SK-N-SH treated with all-trans-retinoic acid at 6 μM for 48 hours (cell line): Measurements from ENCODE around the gene IFI27.
A peak's percentile ranks its signal among the peaks of the same experiment; 100 is the strongest.
"Not testable (repeated sequence)": the region's sequence is repeated elsewhere in the genome, so short reads cannot be mapped to it uniquely, and the experiment has no call there.

Experiments
- ATAC-seq: fragments of 200-7000 bp; cut with Tn5 transposase; 3 replicates; pipeline ENCODE4 v1.9.1; 2020; ENCODE audit warnings: mild to moderate bottlenecking, moderate library complexity
- ARNTL ChIP-seq: fragments of 450-650 bp; formaldehyde crosslinking; IDR thresholded peaks from 2 replicates; pipeline ENCODE4 v1.5.0; 2020; ENCODE audit warnings: low read depth, mild to moderate bottlenecking, moderate library complexity, borderline replicate concordance
- BACH2 ChIP-seq: fragments of 250-450 bp; sonication (Bioruptor Pico); IDR thresholded peaks from 2 replicates; pipeline ENCODE4 v1.9.0; 2021; ENCODE audit warnings: mild to moderate bottlenecking, borderline replicate concordance
- CSDC2 ChIP-seq: fragments of 250-450 bp; sonication (Bioruptor Pico); IDR thresholded peaks from 2 replicates; pipeline ENCODE4 v1.5.0; 2020; ENCODE audit warnings: mild to moderate bottlenecking, moderate library complexity
- ESRRG ChIP-seq: fragments of 250-450 bp; sonication (Bioruptor Pico); IDR thresholded peaks from 2 replicates; pipeline ENCODE4 v1.6.1; 2021; ENCODE audit warnings: mild to moderate bottlenecking
- GLIS3 ChIP-seq: fragments of 250-450 bp; sonication (Bioruptor Pico); IDR thresholded peaks from 2 replicates; pipeline ENCODE4 v1.5.0; 2020; ENCODE audit warnings: mild to moderate bottlenecking, moderate library complexity
- ISL1 ChIP-seq: fragments of 250-450 bp; sonication (Bioruptor Pico); IDR thresholded peaks from 2 replicates; pipeline ENCODE4 v2.1.2; 2022; ENCODE audit warnings: mild to moderate bottlenecking, moderate library complexity
- OSR1 ChIP-seq: fragments of 250-450 bp; sonication (Bioruptor Pico); IDR thresholded peaks from 2 replicates; pipeline ENCODE4 v1.8.0; 2022; ENCODE audit warnings: moderate library complexity, mild to moderate bottlenecking, inconsistent platforms
- PPARA ChIP-seq: fragments of 250-450 bp; sonication (Bioruptor Pico); IDR thresholded peaks from 2 replicates; pipeline ENCODE4 v1.5.0; 2020; ENCODE audit warnings: mild to moderate bottlenecking, borderline replicate concordance
- RARB ChIP-seq: fragments of 250-450 bp; sonication (Bioruptor Pico); IDR thresholded peaks from 2 replicates; pipeline ENCODE4 v1.8.0; 2021; ENCODE audit warnings: mild to moderate bottlenecking, moderate library complexity
- TCF4 ChIP-seq: fragments of 250-450 bp; sonication (Bioruptor Pico); IDR thresholded peaks from 2 replicates; pipeline ENCODE4 v1.8.0; 2021; ENCODE audit warnings: mild to moderate bottlenecking, moderate library complexity, borderline replicate concordance
- TOX ChIP-seq: fragments of 250-450 bp; sonication (Bioruptor Pico); IDR thresholded peaks from 2 replicates; pipeline ENCODE4 v1.8.0; 2021; ENCODE audit warnings: mild to moderate bottlenecking, moderate library complexity, borderline replicate concordance
- ZC3H10 ChIP-seq: fragments of 250-450 bp; sonication (Bioruptor Pico); IDR thresholded peaks from 2 replicates; pipeline ENCODE4 v1.5.1; 2021; ENCODE audit warnings: mild to moderate bottlenecking, moderate library complexity
- ZFP3 ChIP-seq: fragments of 250-450 bp; sonication (Bioruptor Pico); IDR thresholded peaks from 2 replicates; pipeline ENCODE4 v1.5.0; 2020; ENCODE audit warnings: mild to moderate bottlenecking, moderate library complexity
- ZFP30 ChIP-seq: fragments of 450-650 bp; formaldehyde crosslinking; IDR thresholded peaks from 2 replicates; pipeline ENCODE4 v1.5.0; 2022; ENCODE audit warnings: mild to moderate bottlenecking, moderate library complexity
- ZNF565 ChIP-seq: fragments of 450-650 bp; formaldehyde crosslinking; conservative IDR thresholded peaks from 2 replicates; pipeline ENCODE4 v1.5.0; 2020; ENCODE audit warnings: low read depth, mild to moderate bottlenecking, moderate library complexity
- ZNF70 ChIP-seq: fragments of 450-650 bp; formaldehyde crosslinking; IDR thresholded peaks from 2 replicates; pipeline ENCODE4 v1.5.0; 2020; ENCODE audit warnings: mild to moderate bottlenecking, moderate library complexity
- ZNF8 ChIP-seq: fragments of 450-650 bp; formaldehyde crosslinking; IDR thresholded peaks from 2 replicates; pipeline ENCODE4 v1.5.0; 2020; ENCODE audit warnings: mild to moderate bottlenecking, moderate library complexity
- TF ChIP-seq, protein P1 (sequence below): fragments of 250-450 bp; sonication (Bioruptor Pico); IDR thresholded peaks from 2 replicates; pipeline ENCODE4 v1.5.1; 2020; ENCODE audit warnings: low read depth, mild to moderate bottlenecking, moderate library complexity
- TF ChIP-seq, protein P2 (sequence below): fragments of 250-450 bp; sonication (Bioruptor Pico); IDR thresholded peaks from 2 replicates; pipeline ENCODE4 v1.5.0; 2020; ENCODE audit warnings: mild to moderate bottlenecking, moderate library complexity
- TF ChIP-seq, protein P3 (sequence below): fragments of 250-450 bp; sonication (Bioruptor Pico); IDR thresholded peaks from 2 replicates; pipeline ENCODE4 v1.5.1; 2021; ENCODE audit warnings: mild to moderate bottlenecking, moderate library complexity
- TF ChIP-seq, protein P4 (sequence below): fragments of 250-450 bp; sonication (Bioruptor Pico); IDR thresholded peaks from 2 replicates; pipeline ENCODE4 v1.8.0; 2021; ENCODE audit warnings: low read depth, mild to moderate bottlenecking, moderate library complexity, borderline replicate concordance
- TF ChIP-seq, protein P5 (sequence below): fragments of 250-450 bp; sonication (Bioruptor Pico); IDR thresholded peaks from 2 replicates; pipeline ENCODE4 v1.8.0; 2020; ENCODE audit warnings: mild to moderate bottlenecking, moderate library complexity, borderline replicate concordance

Gene IFI27

DNA sequence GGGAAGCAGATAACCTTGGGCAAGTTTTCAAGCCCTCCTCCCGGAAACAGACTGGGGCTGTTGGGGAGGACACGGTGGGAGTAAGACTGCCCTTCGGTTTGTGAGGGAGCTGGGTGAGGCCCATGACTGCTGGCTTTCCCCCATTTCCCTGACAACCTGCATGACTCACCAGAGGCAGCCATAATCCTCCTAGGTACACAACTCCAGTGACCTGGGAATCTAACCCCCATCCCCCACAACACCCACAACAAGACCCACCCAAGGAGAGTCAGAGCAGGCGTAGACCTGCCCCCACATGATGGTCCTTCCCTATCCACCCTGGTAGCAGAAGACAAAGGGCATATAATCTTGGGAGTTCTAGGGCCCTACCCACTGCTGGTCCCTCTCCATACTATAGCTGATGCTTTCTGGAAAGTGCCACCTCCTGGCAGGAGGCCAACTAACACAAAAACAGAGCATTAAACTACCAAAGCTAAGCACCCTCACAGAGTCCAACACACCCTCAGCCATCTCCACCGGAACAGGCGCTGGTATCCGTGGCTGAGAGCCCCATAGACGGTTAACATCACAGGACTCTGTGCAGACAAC is 44.4 kb upstream of the IFI27 start:
- no peak for ATAC-seq
- TF ChIP-seq ZNF70 (CRISPR knock-in tag) (no peak), OSR1 (CRISPR knock-in tag) (no peak), ZFP3 (CRISPR knock-in tag) (no peak), ZC3H10 (CRISPR knock-in tag) (no peak), ZNF8 (CRISPR knock-in tag) (no peak), ISL1 (CRISPR knock-in tag) (no peak), RARB (CRISPR knock-in tag) (no peak), TCF4 (no peak), ARNTL (CRISPR knock-in tag) (no peak), PPARA (CRISPR knock-in tag) (no peak), ESRRG (no peak), GLIS3 (CRISPR knock-in tag) (no peak)
- TF ChIP-seq, protein P1, sequence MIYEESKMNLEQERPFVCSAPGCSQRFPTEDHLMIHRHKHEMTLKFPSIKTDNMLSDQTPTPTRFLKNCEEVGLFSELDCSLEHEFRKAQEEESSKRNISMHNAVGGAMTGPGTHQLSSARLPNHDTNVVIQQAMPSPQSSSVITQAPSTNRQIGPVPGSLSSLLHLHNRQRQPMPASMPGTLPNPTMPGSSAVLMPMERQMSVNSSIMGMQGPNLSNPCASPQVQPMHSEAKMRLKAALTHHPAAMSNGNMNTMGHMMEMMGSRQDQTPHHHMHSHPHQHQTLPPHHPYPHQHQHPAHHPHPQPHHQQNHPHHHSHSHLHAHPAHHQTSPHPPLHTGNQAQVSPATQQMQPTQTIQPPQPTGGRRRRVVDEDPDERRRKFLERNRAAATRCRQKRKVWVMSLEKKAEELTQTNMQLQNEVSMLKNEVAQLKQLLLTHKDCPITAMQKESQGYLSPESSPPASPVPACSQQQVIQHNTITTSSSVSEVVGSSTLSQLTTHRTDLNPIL: no peak
- TF ChIP-seq, protein P2, sequence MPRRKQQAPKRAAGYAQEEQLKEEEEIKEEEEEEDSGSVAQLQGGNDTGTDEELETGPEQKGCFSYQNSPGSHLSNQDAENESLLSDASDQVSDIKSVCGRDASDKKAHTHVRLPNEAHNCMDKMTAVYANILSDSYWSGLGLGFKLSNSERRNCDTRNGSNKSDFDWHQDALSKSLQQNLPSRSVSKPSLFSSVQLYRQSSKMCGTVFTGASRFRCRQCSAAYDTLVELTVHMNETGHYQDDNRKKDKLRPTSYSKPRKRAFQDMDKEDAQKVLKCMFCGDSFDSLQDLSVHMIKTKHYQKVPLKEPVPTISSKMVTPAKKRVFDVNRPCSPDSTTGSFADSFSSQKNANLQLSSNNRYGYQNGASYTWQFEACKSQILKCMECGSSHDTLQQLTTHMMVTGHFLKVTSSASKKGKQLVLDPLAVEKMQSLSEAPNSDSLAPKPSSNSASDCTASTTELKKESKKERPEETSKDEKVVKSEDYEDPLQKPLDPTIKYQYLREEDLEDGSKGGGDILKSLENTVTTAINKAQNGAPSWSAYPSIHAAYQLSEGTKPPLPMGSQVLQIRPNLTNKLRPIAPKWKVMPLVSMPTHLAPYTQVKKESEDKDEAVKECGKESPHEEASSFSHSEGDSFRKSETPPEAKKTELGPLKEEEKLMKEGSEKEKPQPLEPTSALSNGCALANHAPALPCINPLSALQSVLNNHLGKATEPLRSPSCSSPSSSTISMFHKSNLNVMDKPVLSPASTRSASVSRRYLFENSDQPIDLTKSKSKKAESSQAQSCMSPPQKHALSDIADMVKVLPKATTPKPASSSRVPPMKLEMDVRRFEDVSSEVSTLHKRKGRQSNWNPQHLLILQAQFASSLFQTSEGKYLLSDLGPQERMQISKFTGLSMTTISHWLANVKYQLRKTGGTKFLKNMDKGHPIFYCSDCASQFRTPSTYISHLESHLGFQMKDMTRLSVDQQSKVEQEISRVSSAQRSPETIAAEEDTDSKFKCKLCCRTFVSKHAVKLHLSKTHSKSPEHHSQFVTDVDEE (CRISPR knock-in tag): no peak

DNA sequence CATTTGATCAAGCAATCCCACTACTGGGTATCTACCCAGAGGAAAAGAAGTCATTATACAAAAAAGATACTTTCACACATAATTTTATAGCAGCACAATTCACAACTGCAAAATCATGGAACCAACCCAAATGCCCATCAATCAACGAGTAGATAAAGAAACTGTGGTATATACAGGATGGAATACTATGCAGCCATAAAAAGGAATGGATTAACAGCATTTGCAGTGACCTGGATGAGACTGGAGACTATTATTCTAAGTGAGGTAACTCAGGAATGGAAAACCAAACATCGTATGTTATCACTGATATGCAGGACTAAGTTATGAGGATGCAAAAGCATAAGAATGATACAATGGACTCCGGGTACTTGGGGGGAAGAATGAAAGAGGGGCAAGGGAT is 38.5 kb upstream of the IFI27 start:
- TF ChIP-seq ZNF8 (CRISPR knock-in tag): peak; percentile 57; the same call in 1 of the 2 replicates
- TF ChIP-seq, all 23 proteins: peak for 1; not testable (repeated sequence) for 22
- ATAC-seq: not testable (repeated sequence)

DNA sequence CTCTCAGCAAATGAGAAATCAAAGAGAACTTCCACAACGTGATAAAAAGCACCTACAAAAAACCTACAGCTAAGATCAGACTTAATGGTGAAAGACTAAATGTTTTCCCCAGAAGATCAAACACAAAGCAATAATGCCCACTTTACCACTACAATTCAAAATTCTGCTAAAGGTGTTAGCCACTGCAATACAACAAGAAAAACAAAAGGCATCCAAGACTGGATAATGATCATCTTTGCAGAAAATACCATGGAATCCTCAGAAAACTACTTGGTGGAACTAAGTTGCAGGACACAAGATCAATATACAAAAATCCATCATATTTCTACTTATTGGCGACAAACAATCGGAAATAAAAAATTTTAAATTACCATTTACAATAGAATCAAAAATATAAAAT is 36.0 kb upstream of the IFI27 start:
- no peak for ATAC-seq
- TF ChIP-seq ZFP30 (CRISPR knock-in tag) (no peak), ARNTL (CRISPR knock-in tag) (no peak), PPARA (CRISPR knock-in tag) (no peak), ISL1 (CRISPR knock-in tag) (no peak), ZNF565 (no peak), ZNF70 (CRISPR knock-in tag) (no peak), CSDC2 (CRISPR knock-in tag) (no peak), GLIS3 (CRISPR knock-in tag) (no peak), TOX (CRISPR knock-in tag) (no peak), RARB (CRISPR knock-in tag) (no peak), BACH2 (CRISPR knock-in tag) (no peak), ZFP3 (CRISPR knock-in tag) (no peak), ZNF8 (CRISPR knock-in tag) (no peak), ZC3H10 (CRISPR knock-in tag) (no peak), OSR1 (CRISPR knock-in tag) (no peak)
- TF ChIP-seq, protein P1: no peak
- TF ChIP-seq, protein P3, sequence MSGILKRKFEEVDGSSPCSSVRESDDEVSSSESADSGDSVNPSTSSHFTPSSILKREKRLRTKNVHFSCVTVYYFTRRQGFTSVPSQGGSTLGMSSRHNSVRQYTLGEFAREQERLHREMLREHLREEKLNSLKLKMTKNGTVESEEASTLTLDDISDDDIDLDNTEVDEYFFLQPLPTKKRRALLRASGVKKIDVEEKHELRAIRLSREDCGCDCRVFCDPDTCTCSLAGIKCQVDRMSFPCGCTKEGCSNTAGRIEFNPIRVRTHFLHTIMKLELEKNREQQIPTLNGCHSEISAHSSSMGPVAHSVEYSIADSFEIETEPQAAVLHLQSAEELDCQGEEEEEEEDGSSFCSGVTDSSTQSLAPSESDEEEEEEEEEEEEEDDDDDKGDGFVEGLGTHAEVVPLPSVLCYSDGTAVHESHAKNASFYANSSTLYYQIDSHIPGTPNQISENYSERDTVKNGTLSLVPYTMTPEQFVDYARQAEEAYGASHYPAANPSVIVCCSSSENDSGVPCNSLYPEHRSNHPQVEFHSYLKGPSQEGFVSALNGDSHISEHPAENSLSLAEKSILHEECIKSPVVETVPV (CRISPR knock-in tag): no peak
- TF ChIP-seq, protein P4, sequence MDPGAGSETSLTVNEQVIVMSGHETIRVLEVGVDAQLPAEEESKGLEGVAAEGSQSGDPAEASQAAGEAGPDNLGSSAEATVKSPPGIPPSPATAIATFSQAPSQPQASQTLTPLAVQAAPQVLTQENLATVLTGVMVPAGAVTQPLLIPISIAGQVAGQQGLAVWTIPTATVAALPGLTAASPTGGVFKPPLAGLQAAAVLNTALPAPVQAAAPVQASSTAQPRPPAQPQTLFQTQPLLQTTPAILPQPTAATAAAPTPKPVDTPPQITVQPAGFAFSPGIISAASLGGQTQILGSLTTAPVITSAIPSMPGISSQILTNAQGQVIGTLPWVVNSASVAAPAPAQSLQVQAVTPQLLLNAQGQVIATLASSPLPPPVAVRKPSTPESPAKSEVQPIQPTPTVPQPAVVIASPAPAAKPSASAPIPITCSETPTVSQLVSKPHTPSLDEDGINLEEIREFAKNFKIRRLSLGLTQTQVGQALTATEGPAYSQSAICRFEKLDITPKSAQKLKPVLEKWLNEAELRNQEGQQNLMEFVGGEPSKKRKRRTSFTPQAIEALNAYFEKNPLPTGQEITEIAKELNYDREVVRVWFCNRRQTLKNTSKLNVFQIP: no peak
- TF ChIP-seq, protein P5, sequence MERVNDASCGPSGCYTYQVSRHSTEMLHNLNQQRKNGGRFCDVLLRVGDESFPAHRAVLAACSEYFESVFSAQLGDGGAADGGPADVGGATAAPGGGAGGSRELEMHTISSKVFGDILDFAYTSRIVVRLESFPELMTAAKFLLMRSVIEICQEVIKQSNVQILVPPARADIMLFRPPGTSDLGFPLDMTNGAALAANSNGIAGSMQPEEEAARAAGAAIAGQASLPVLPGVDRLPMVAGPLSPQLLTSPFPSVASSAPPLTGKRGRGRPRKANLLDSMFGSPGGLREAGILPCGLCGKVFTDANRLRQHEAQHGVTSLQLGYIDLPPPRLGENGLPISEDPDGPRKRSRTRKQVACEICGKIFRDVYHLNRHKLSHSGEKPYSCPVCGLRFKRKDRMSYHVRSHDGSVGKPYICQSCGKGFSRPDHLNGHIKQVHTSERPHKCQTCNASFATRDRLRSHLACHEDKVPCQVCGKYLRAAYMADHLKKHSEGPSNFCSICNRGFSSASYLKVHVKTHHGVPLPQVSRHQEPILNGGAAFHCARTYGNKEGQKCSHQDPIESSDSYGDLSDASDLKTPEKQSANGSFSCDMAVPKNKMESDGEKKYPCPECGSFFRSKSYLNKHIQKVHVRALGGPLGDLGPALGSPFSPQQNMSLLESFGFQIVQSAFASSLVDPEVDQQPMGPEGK (CRISPR knock-in tag): no peak
- TF ChIP-seq, protein P2 (CRISPR knock-in tag): no peak
